AG04449 (cell line): Measurements from ENCODE around the gene TBL1X.

Source experiments
- CTCF ChIA-PET: fragments of 350-600 bp; formaldehyde crosslinking; extraction: SDS; loops from one replicate; lab custom pipeline; 2021; ENCODE audit warnings: antibody characterized with exemption; lab: Yijun Ruan, JAX
- POLR2A ChIA-PET: fragments of 400-600, 350-600 bp; formaldehyde crosslinking; extraction: SDS; loops from one replicate; lab custom pipeline; 2020; ENCODE audit warnings: antibody characterized with exemption, inconsistent platforms; lab: Yijun Ruan, JAX
- DNase-seq: peaks from one replicate; pipeline ENCODE4 v3.0.0-alpha.2; 2010; ENCODE audit warnings: low read depth, low spot score
- H3K4me3 ChIP-seq: 2 replicates; pipeline ENCODE4 v1.5.1; 2011; ENCODE audit warnings: low read depth, mild to moderate bottlenecking, control low read depth, low read length
- TF ChIP-seq, protein P1 (sequence below): IDR thresholded peaks from one replicate; pipeline ENCODE4 v1.5.1; 2011; ENCODE audit warnings: mild to moderate bottlenecking, moderate library complexity, low read length, control low read depth, inconsistent platforms; ENCODE audit not compliant: insufficient read depth; ENCODE audit errors: missing control alignments

The TBL1X gene

DNA sequence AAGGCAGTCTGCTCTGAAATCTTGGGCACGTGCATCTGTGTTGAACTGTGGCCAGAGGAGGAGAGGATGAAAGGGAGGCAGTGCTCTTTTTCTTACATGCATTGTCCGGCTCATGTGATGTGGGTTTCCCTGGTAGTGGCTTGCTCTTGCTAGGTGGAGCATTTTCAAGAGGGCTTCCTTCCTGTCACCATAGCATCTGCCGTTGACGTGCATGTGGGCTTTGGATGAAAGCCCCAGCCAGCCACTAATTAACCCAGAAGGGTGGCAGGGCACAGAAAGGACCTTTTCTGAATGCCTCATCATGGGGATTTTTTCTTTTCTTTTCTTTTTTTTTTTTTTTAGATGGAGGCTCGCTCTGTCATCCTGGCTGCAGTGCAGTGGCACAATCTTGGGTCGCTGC is 179.5 kb downstream of the TBL1X start:
- no peak overlapping the region for H3K4me3 ChIP-seq
- TF ChIP-seq, protein P1, sequence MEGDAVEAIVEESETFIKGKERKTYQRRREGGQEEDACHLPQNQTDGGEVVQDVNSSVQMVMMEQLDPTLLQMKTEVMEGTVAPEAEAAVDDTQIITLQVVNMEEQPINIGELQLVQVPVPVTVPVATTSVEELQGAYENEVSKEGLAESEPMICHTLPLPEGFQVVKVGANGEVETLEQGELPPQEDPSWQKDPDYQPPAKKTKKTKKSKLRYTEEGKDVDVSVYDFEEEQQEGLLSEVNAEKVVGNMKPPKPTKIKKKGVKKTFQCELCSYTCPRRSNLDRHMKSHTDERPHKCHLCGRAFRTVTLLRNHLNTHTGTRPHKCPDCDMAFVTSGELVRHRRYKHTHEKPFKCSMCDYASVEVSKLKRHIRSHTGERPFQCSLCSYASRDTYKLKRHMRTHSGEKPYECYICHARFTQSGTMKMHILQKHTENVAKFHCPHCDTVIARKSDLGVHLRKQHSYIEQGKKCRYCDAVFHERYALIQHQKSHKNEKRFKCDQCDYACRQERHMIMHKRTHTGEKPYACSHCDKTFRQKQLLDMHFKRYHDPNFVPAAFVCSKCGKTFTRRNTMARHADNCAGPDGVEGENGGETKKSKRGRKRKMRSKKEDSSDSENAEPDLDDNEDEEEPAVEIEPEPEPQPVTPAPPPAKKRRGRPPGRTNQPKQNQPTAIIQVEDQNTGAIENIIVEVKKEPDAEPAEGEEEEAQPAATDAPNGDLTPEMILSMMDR, result no peak
- ChIA-PET CTCF (no interaction called here), POLR2A (no interaction called here)
- DNase-seq, result no peak

DNA sequence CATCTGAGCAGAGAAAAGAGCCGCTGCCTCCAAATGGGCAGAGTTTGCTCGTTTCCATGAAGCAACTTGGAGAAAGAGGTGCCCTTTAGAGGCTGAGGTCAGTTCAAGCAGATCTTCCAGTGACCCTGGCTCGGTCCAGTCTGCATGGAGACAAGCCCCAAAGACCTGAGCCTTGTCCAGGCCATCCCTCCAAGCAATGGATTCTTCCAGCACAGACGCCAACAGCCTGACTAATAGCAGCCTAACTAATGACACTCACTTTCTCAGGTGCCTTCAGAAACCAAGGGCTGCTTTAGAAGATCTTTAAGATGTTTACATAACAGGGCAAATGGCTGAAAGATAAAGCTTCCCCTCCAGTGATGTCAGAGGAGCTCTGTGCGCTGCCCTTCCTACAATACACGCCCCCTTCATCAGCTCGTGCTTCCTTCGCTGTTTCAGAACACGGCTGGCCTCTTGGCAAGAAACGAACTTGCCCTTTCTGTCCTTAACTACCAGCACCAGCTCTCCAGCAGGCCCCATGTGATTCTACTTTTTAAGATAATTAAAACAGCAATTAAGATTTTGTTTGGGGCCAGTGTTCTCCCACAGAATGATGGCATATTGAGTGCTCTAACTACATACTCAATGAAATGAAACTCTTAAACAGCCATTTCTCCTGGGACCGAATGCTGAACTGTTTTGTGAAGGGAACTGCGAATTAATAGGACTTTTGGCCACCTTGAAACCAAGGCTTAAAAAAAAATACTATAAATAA is 181.8 kb downstream of the TBL1X start:
- DNase-seq, result no peak
- POLR2A ChIA-PET, result no interaction called here
- CTCF ChIA-PET, result no interaction called here

DNA sequence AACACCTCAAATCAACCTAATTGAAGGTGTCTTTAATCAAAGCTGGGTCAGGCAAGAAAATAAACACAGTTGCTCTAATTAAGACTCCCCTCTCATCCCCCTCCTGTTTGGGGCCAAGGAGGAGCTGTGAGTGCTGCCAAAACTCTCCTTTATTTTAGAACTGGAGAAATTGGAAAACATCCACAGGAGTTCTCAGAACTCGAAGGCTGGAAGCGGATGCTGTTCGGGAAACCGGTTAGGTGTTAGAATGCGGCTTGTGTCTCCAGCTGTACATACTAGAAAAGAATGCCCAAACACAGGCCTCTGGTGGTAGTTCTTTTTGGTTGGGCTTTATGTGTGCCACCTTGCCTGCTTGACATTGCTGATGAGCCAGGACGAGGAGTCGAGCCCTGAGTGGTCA is 182.6 kb downstream of the TBL1X start:
- CTCF ChIA-PET, result no interaction called here
- TF ChIP-seq, protein P1, result no peak
- POLR2A ChIA-PET, result no interaction called here
- no peak overlapping the region for H3K4me3 ChIP-seq
- DNase-seq, result no peak

More for the DNA sequence above, 181.8 kb downstream of the TBL1X start:
- TF ChIP-seq, protein P1, result no peak
- no peak overlapping the region for H3K4me3 ChIP-seq

DNA sequence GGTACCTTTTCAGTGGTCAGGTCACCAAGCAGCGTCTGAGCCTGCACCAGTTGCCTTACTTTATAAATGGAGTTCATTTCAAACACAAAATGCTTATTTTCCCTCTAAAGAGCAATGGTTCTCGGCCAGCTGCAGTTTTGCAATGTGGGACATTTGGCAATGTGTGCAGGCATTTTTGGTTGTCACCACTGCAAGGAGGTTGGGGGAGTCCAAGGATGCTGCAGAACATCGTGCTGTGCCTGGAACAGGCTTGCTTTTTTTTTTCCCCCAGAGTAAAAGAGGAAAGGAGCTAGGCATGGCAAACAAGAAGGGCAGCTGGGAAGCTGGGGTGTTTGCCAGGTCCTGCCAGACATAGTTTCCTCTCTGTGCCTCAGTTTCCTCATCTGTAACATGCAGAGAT is 185.2 kb downstream of the TBL1X start:
- TF ChIP-seq, protein P1, result no peak
- no peak overlapping the region for H3K4me3 ChIP-seq
- no peak for DNase-seq
- POLR2A ChIA-PET, result no interaction called here
- CTCF ChIA-PET, result interaction anchor here (1.1 kb wide), 1 partner anchor 834 kb away, joined by 3 read pairs; no protein-coding TSS in a partner anchor

DNA sequence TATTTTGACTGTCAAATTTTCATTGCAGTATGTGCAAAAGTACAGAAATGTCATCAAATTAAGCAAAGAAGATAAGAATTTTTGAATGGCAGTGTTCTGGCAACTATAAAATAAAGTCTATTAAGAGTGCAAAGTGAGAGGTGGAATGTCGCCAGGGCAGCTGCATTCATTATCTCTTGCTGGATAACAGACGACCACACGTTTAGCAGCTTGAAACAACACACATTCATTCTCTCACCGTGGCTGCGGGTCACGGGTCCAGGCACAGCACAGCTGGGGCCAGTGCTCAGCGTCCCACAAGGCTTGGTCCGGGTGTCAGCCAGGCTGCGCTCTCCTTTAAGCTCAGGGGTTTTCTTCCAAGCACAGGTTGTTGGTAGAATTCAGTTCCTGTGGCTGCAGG is 186.9 kb downstream of the TBL1X start:
- TF ChIP-seq, protein P1, result no peak
- no peak for DNase-seq
- H3K4me3 ChIP-seq, result no peak overlapping the region
- ChIA-PET CTCF (no interaction called here), POLR2A (no interaction called here)

DNA sequence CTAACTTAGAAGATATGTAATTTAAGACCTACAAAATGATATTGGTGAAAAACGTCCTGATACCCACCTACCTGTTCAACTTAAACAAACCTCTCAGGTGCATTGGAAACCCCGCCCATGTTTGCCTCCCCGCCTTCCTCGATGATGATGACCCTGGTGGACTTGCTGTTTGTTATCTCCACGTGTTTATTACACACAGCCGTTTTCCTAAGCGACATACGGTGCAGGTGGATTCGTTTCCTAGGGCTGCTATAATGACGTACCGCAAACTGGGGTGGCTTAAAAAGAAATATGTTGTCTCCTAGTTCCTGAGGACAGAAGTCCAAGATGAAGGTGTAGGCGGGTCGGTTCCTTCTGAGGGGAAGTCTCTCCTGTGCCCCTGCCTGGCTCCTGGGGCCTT is 190.1 kb downstream of the TBL1X start:
- no peak overlapping the region for H3K4me3 ChIP-seq
- CTCF ChIA-PET, result no interaction called here
- TF ChIP-seq, protein P1, result no peak
- DNase-seq, result no peak
- POLR2A ChIA-PET, result no interaction called here
